Caco-2 (cell line): Measurements from ENCODE around the gene TSPAN9. TPM values are rescaled to one million over a fixed set of nuclear protein-coding genes. Genes with fewer than 3 reads are reported as not detected.

Source experiments
- BruUV-seq: library from RNA; stranded (reverse); fragments of 400-500 nt; replicated peaks from 2 replicates; lab custom pipeline; 2021; lab: Mats Ljungman, UMichigan
- CTCF ChIA-PET: fragments of 300-600 bp; sonication (Branson Sonifier 250); formaldehyde crosslinking; loops from one replicate; lab custom pipeline; 2022; ENCODE audit warnings: antibody characterized with exemption; lab: Charles Lee
- POLR2A ChIA-PET: fragments of 300-600 bp; sonication (Branson Sonifier 250); formaldehyde crosslinking; loops from one replicate; lab custom pipeline; 2022; ENCODE audit warnings: antibody characterized with exemption; lab: Charles Lee
- DNase-seq, 2 experiments: peaks; one replicate each; pipeline versions ENCODE4 v3.0.0 to v3.0.0-alpha.2; 2020 to 2022
- H3K27me3 ChIP-seq: replicated peaks from 2 replicates; pipeline ENCODE4 v1.6.0; 2011; ENCODE audit warnings: low read length; ENCODE audit not compliant: control insufficient read depth, insufficient read depth
- H3K36me3 ChIP-seq: 2 replicates; pipeline ENCODE4 v1.5.1; 2011; ENCODE audit warnings: low read length; ENCODE audit not compliant: control insufficient read depth, insufficient read depth
- H3K4me1 ChIP-seq: fragments of 250-450 bp; sonication (Bioruptor Pico); 2 replicates; pipeline ENCODE4 v1.5.1; 2020; ENCODE audit warnings: mild to moderate bottlenecking
- H3K4me3 ChIP-seq: 2 replicates; pipeline ENCODE4 v1.5.1; 2011; ENCODE audit warnings: low read depth, mild to moderate bottlenecking, control low read depth, low read length
- H3K9me3 ChIP-seq: fragments of 250-450 bp; sonication (Bioruptor Pico); 2 replicates; pipeline ENCODE4 v1.5.1; 2020; ENCODE audit warnings: mild to moderate bottlenecking, moderate library complexity
- H3K27ac Mint-ChIP-seq: one replicate; pipeline ENCODE4 v1.8.0; 2022; ENCODE audit warnings: mixed read lengths; ENCODE audit not compliant: unreplicated experiment
- H3K27me3 Mint-ChIP-seq: one replicate; pipeline ENCODE4 v1.8.0; 2022; ENCODE audit warnings: mixed read lengths; ENCODE audit not compliant: insufficient read depth, unreplicated experiment
- H3K36me3 Mint-ChIP-seq: one replicate; pipeline ENCODE4 v1.8.0; 2022; ENCODE audit warnings: mild to moderate bottlenecking, mixed read lengths; ENCODE audit not compliant: insufficient read depth, unreplicated experiment
- H3K4me1 Mint-ChIP-seq: one replicate; pipeline ENCODE4 v1.8.0; 2022; ENCODE audit warnings: low read depth, mixed read lengths; ENCODE audit not compliant: unreplicated experiment
- H3K4me3 Mint-ChIP-seq: one replicate; pipeline ENCODE4 v1.8.0; 2022; ENCODE audit warnings: mild to moderate bottlenecking, moderate library complexity, mixed read lengths; ENCODE audit not compliant: unreplicated experiment
- H3K9me3 Mint-ChIP-seq: one replicate; pipeline ENCODE4 v1.8.0; 2022; ENCODE audit warnings: mixed read lengths; ENCODE audit not compliant: unreplicated experiment
- CTCF ChIP-seq, 2 experiments: fragments of 200-600 bp in 1 of 2; IDR thresholded peaks; 1 replicate in 1 of 2; 2 replicates in 1 of 2; pipeline versions ENCODE4 v1.5.1 to v1.8.0; 2011 to 2022; ENCODE audit warnings: antibody characterized with exemption in 1 of 2, control low read depth in 1 of 2, inconsistent platforms in 1 of 2, low read depth in 1 of 2, low read length in 1 of 2, mild to moderate bottlenecking in 1 of 2, moderate library complexity in 1 of 2; ENCODE audit not compliant: insufficient read depth in 1 of 2, severe bottlenecking in 1 of 2, unreplicated experiment in 1 of 2
- intact Hi-C: fragments of 100-400 bp; cut with micrococcal nuclease; formaldehyde crosslinking; loops from one replicate; pipeline ENCODE4 v1.10.0; 2022; ENCODE audit not compliant: unreplicated experiment
- total RNA-seq: library from RNA; stranded (reverse); gene quantifications from 2 replicates; pipeline ENCODE4 v1.2.3, GENCODE V29; 2022

TSPAN9 gene
- total RNA-seq, 1 experiment from 2014 or later = 49.1 TPM

GRCh38 chr12:3091038-3091319 lies 13.8 kb downstream of the TSPAN9 start:
- H3K9me3 ChIP-seq = no peaks in the 10 kb centered on the region
- H3K36me3 Mint-ChIP-seq = peaks cover 2% of the 10 kb centered on the region
- no peak overlapping the region for H3K27ac Mint-ChIP-seq
- TF ChIP-seq CTCF (IDR thresholded peaks at IDR 0.05; ENCODE audit: insufficient read depth in 1 of 2, low read depth in 1 of 2, low read length in 1 of 2, severe bottlenecking in 1 of 2, unreplicated experiment in 1 of 2) = no peak
- DNase-seq = no peak
- intact Hi-C loops = no loop called here
- H3K27me3 ChIP-seq = no peaks in the 10 kb centered on the region
- ChIA-PET POLR2A (no interaction called here), CTCF (no interaction called here)
- H3K4me1 Mint-ChIP-seq = peaks cover 11% of the 10 kb centered on the region
- H3K27me3 Mint-ChIP-seq = no peaks in the 10 kb centered on the region
- peaks cover 11% of the 10 kb centered on the region for H3K4me1 ChIP-seq
- H3K36me3 ChIP-seq = no peaks in the 10 kb centered on the region; the same call in 1 of the 2 replicates
- BruUV-seq = no TSS peak
- no peak overlapping the region for H3K4me3 ChIP-seq
- H3K4me3 Mint-ChIP-seq = no peak overlapping the region
- no peaks in the 10 kb centered on the region for H3K9me3 Mint-ChIP-seq

GRCh38 chr12:3091382-3092241 lies 14.4 kb downstream of the TSPAN9 start:
- H3K4me3 Mint-ChIP-seq = no peak overlapping the region
- peaks cover 5% of the 10 kb centered on the region for H3K4me1 Mint-ChIP-seq
- POLR2A ChIA-PET = no interaction called here
- no peak for DNase-seq
- intact Hi-C loops = no loop called here
- Histone ChIP-seq H3K4me1 (peaks cover 5% of the 10 kb centered on the region), H3K9me3 (no peaks in the 10 kb centered on the region), H3K4me3 (no peak overlapping the region), H3K27me3 (no peaks in the 10 kb centered on the region), H3K36me3 (no peaks in the 10 kb centered on the region; the same call in 1 of the 2 replicates)
- no peak for TF ChIP-seq CTCF (IDR thresholded peaks at IDR 0.05; ENCODE audit: insufficient read depth in 1 of 2, low read depth in 1 of 2, low read length in 1 of 2, severe bottlenecking in 1 of 2, unreplicated experiment in 1 of 2)
- peaks cover 8% of the 10 kb centered on the region for H3K36me3 Mint-ChIP-seq
- no peaks in the 10 kb centered on the region for H3K9me3 Mint-ChIP-seq
- no peak overlapping the region for H3K27ac Mint-ChIP-seq
- H3K27me3 Mint-ChIP-seq = no peaks in the 10 kb centered on the region
- CTCF ChIA-PET = interaction anchor here (1.0 to 1.7 kb wide), 2 partner anchors 14 to 18 kb away, joined by 3 to 6 read pairs; no protein-coding TSS in a partner anchor
- no TSS peak for BruUV-seq

GRCh38 chr12:3092764-3093163 lies 15.6 kb downstream of the TSPAN9 start:
- no peak overlapping the region for H3K4me3 ChIP-seq
- peaks cover 14% of the 10 kb centered on the region for H3K36me3 Mint-ChIP-seq
- H3K4me3 Mint-ChIP-seq = no peak overlapping the region
- no peak for DNase-seq
- H3K9me3 ChIP-seq = 0 out of 2 replicates have a peak, but pooled peaks cover 2% of the 10 kb centered on the region
- no peaks in the 10 kb centered on the region; the same call in 1 of the 2 replicates for H3K36me3 ChIP-seq
- CTCF ChIA-PET = interaction anchor here (1.0 to 1.7 kb wide), 2 partner anchors 13 to 20 kb away, joined by 3 to 6 read pairs; no protein-coding TSS in a partner anchor
- no peak for TF ChIP-seq CTCF (IDR thresholded peaks at IDR 0.05; ENCODE audit: insufficient read depth in 1 of 2, low read depth in 1 of 2, low read length in 1 of 2, severe bottlenecking in 1 of 2, unreplicated experiment in 1 of 2)
- intact Hi-C loops = no loop called here
- peaks cover 6% of the 10 kb centered on the region; the same call in 1 of the 2 replicates for H3K4me1 ChIP-seq
- BruUV-seq = no TSS peak
- no peaks in the 10 kb centered on the region for H3K4me1 Mint-ChIP-seq
- H3K27me3 Mint-ChIP-seq = no peaks in the 10 kb centered on the region
- POLR2A ChIA-PET = no interaction called here
- H3K27ac Mint-ChIP-seq = no peak overlapping the region
- H3K27me3 ChIP-seq = no peaks in the 10 kb centered on the region
- H3K9me3 Mint-ChIP-seq = no peaks in the 10 kb centered on the region
